ENCODE results near the gene ATAD2B. TPM values are rescaled to one million over a fixed set of nuclear protein-coding genes. Genes with fewer than 3 reads are reported as not detected.

ATAD2B gene
- polyA plus RNA-seq, 1 of the 3 experiments (the other 2 are of a cell fraction), result 1.3 TPM

DNA sequence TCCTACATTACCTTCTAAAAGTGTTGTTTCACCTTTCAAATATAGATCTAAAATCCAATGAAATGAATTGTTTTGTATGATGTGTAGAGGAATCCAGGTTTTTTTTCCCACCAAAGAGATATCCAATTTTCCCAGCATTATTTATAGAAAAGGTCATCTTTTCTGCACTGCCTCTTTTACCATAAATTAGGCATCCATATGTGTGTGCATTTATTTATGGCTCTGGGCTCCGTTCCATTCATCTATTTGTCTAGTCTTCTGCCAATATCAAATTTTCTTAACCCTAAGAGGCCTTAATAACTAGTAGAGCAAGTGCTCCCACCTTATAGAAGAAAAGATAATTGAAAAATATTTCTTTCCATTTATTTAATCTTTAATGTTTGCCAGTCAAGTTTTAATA is 88.3 kb downstream of the ATAD2B start:
- no peak for DNase-seq
- Histone ChIP-seq H3K36me3 (replicated peaks in 1 of 2; ENCODE audit: control insufficient read depth in 1 of 2, insufficient read depth in 2 of 2, low read length in 1 of 2) (peaks cover 14 to 16% of the 10 kb centered on the region in 2 experiments), H3K79me2 (ENCODE audit: insufficient read depth) (no peaks in the 10 kb centered on the region; the same call in 1 of the 2 replicates), H4K20me1 (ENCODE audit: insufficient read depth) (no peaks in the 10 kb centered on the region), H3K27ac (ENCODE audit: low read depth in 2 of 2, low read length in 1 of 2) (no peak overlapping the region), H3F3A (replicated peaks; ENCODE audit: insufficient read depth) (no peaks in the 10 kb centered on the region), H3K9ac (no peak overlapping the region), H3K4me2 (no peak overlapping the region), H2AFZ (ENCODE audit: low read depth) (no peak overlapping the region), H3K4me3 (ENCODE audit: low read depth in 2 of 2, low read length in 1 of 2) (no peak overlapping the region), H3K9me3 (no peaks in the 10 kb centered on the region), H3K4me1 (ENCODE audit: control insufficient read depth in 1 of 2, insufficient read depth in 2 of 2, low read depth in 1 of 2, low read length in 1 of 2) (no peaks in the 10 kb centered on the region), H3K9me2 (no peaks in the 10 kb centered on the region), H3K27me3 (ENCODE audit: insufficient read depth) (no peaks in the 10 kb centered on the region)
- POLR2A ChIA-PET, result no interaction called here
- 92% methylated on average over 1 of the region's 1 CpG for WGBS (ENCODE audit: low lambda C conversion rate)
- no peak for TF ChIP-seq USF2 (IDR thresholded peaks at IDR 0.05; ENCODE audit: borderline replicate concordance, low read depth, low read length)
- no peak for TF ChIP-seq FOSL2 (IDR thresholded peaks at IDR 0.05; ENCODE audit: borderline replicate concordance, low read depth)
- TF ChIP-seq NFIC (IDR thresholded peaks at IDR 0.05; ENCODE audit: borderline replicate concordance), result no peak
- no peak for TF ChIP-seq RFX5 (IDR thresholded peaks at IDR 0.05; ENCODE audit: low read length)
- TF ChIP-seq RXRA (IDR thresholded peaks at IDR 0.05; ENCODE audit: borderline replicate concordance, low read depth), result no peak
- TF ChIP-seq, protein P1, sequence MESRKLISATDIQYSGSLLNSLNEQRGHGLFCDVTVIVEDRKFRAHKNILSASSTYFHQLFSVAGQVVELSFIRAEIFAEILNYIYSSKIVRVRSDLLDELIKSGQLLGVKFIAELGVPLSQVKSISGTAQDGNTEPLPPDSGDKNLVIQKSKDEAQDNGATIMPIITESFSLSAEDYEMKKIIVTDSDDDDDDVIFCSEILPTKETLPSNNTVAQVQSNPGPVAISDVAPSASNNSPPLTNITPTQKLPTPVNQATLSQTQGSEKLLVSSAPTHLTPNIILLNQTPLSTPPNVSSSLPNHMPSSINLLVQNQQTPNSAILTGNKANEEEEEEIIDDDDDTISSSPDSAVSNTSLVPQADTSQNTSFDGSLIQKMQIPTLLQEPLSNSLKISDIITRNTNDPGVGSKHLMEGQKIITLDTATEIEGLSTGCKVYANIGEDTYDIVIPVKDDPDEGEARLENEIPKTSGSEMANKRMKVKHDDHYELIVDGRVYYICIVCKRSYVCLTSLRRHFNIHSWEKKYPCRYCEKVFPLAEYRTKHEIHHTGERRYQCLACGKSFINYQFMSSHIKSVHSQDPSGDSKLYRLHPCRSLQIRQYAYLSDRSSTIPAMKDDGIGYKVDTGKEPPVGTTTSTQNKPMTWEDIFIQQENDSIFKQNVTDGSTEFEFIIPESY (IDR thresholded peaks at IDR 0.05; ENCODE audit: borderline replicate concordance, low read depth), result no peak
- TF ChIP-seq MEF2A (IDR thresholded peaks at IDR 0.05; ENCODE audit: borderline replicate concordance, low read depth), result no peak
- TF ChIP-seq, protein P2, sequence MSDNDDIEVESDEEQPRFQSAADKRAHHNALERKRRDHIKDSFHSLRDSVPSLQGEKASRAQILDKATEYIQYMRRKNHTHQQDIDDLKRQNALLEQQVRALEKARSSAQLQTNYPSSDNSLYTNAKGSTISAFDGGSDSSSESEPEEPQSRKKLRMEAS (IDR thresholded peaks at IDR 0.05; ENCODE audit: low read depth), result no peak
- TF ChIP-seq CHD2 (IDR thresholded peaks at IDR 0.05; ENCODE audit: low read length, partially characterized antibody), result no peak
- no peak for TF ChIP-seq POLR2AphosphoS5 (IDR thresholded peaks at IDR 0.05; ENCODE audit: low read depth, low read length)
- TF ChIP-seq RCOR1 (IDR thresholded peaks at IDR 0.05; ENCODE audit: low read length), result no peak
- TF ChIP-seq TCF12 (IDR thresholded peaks at IDR 0.05), result no peak
- TF ChIP-seq GATA2 (CRISPR knock-in tag; IDR thresholded peaks at IDR 0.05), result no peak
- no peak for TF ChIP-seq CTCF (IDR thresholded peaks at IDR 0.05)
- TF ChIP-seq MXI1 (IDR thresholded peaks at IDR 0.05; ENCODE audit: low read depth, low read length), result no peak
- TF ChIP-seq RAD21 (IDR thresholded peaks at IDR 0.05; ENCODE audit: low read length), result no peak
- TF ChIP-seq EZH2phosphoT487 (IDR thresholded peaks at IDR 0.05; ENCODE audit: borderline replicate concordance, low read depth), result no peak
- no peak for TF ChIP-seq NRF1 (IDR thresholded peaks at IDR 0.05; ENCODE audit: low read depth, low read length)
- no peak for TF ChIP-seq ELF1 (IDR thresholded peaks at IDR 0.05)
- CTCF ChIA-PET, result interaction anchor here (1.6 to 1.7 kb wide), 2 partner anchors 12 to 14 kb away, joined by 5 to 11 read pairs; no protein-coding TSS in a partner anchor
